Measurements from ENCODE around the gene CCR5AS.

DNA sequence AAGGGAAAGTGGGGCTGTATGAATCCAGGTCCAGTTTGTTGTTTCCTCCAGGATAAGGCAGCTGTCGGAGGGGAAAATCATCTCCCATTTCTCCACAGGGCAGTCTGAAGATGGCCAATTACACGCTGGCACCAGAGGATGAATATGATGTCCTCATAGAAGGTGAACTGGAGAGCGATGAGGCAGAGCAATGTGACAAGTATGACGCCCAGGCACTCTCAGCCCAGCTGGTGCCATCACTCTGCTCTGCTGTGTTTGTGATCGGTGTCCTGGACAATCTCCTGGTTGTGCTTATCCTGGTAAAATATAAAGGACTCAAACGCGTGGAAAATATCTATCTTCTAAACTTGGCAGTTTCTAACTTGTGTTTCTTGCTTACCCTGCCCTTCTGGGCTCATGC is 1.1 kb upstream of the CCR5AS start:
- TF ChIP-seq EZH2phosphoT487 (IDR thresholded peaks at IDR 0.05; ENCODE audit: insufficient read depth, low read depth), result no peak
- no peak for TF ChIP-seq EZH2 (IDR thresholded peaks at IDR 0.05; ENCODE audit: insufficient read depth, poor library complexity, severe bottlenecking)

All from GM23248 (cell line).